ENCODE data around the gene VGLL4.

DNA sequence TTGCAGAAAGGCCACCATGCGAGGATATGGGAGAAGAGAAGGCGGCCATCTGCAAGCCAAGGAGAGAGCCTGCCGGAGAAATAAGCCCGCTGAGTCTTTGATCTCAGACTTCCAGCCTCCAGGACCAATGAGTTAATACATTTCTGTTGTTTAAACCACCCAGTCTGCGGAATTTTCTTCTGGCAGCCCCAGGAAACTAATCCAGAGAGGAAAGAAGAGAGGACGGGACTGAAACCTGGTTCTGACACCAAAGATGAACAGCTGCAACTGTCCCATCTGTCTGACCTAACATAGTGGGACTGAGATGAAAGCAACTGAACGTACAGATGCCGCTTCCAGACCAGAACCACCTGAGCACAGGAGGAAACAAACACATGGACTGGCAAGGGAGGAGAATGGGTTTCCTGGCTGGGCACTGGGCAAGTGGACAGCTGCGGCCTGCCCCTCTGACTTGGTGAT is 32.3 kb downstream of the VGLL4 start:
- TF ChIP-seq POLR2A (IDR thresholded peaks at IDR 0.05), result no peak
- TF ChIP-seq, protein P1, sequence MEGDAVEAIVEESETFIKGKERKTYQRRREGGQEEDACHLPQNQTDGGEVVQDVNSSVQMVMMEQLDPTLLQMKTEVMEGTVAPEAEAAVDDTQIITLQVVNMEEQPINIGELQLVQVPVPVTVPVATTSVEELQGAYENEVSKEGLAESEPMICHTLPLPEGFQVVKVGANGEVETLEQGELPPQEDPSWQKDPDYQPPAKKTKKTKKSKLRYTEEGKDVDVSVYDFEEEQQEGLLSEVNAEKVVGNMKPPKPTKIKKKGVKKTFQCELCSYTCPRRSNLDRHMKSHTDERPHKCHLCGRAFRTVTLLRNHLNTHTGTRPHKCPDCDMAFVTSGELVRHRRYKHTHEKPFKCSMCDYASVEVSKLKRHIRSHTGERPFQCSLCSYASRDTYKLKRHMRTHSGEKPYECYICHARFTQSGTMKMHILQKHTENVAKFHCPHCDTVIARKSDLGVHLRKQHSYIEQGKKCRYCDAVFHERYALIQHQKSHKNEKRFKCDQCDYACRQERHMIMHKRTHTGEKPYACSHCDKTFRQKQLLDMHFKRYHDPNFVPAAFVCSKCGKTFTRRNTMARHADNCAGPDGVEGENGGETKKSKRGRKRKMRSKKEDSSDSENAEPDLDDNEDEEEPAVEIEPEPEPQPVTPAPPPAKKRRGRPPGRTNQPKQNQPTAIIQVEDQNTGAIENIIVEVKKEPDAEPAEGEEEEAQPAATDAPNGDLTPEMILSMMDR (IDR thresholded peaks at IDR 0.05), result no peak
